ENCODE results near the gene METTL16. TPM values are rescaled to one million over a fixed set of nuclear protein-coding genes. Genes with fewer than 3 reads are reported as not detected.
"Not testable (repeated sequence)": the region's sequence is repeated elsewhere in the genome, so short reads cannot be mapped to it uniquely, and the experiment has no call there.

Gene METTL16, protein sequence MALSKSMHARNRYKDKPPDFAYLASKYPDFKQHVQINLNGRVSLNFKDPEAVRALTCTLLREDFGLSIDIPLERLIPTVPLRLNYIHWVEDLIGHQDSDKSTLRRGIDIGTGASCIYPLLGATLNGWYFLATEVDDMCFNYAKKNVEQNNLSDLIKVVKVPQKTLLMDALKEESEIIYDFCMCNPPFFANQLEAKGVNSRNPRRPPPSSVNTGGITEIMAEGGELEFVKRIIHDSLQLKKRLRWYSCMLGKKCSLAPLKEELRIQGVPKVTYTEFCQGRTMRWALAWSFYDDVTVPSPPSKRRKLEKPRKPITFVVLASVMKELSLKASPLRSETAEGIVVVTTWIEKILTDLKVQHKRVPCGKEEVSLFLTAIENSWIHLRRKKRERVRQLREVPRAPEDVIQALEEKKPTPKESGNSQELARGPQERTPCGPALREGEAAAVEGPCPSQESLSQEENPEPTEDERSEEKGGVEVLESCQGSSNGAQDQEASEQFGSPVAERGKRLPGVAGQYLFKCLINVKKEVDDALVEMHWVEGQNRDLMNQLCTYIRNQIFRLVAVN
- total RNA-seq = 7.3 and 7.8 TPM in 2 replicates

DNA sequence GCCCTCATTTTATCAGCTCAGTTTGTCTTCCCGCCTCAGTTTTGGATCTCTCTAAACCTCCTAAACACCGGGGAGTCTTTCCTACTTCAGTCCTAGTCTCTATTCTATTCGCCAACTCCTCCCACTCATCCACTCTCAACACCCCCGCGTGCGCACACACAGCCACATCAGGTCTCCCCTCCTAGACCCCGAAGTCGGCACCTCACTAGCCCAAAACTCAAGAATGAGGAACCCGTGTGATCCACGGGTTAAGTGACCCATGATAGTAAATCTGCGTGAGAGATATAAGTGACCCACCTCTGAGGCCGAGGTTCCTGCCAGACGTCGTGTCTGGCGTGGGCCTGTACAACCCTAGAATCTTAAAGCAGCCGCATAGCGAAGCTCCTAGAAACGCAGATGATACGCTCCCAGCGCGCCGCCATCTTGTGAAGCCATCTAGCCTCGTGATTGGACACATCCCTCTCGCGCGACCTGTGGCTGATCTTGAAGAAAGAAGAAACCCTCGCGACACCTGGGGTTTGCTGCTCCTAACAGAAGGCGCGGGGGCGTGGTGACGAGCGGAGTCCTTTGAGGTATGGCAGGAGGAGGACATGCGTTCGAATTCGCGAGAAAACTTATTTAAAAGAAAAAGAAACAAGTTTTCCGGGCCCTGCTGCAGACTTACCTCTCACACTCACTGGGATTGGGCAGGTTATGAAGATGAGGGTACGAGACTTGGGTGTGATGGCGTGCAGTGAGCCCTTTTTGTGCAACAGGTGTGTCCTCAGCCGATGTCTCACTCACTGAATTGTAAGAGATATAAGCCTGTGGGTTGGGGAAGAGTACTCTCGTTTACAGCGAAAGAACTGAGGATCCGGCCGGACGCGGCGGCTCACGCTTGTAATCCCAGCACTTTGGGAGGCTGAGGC is at the start of gene METTL16:
Gene METTL16, minus strand, starts transcription at position 427 of the 908 bp plus-strand sequence. CDS start 9,557 bp downstream, outside the sequence.
- DNase-seq (ENCODE audit: low read depth in 2 of 2) = peak; percentile 98 to 99

DNA sequence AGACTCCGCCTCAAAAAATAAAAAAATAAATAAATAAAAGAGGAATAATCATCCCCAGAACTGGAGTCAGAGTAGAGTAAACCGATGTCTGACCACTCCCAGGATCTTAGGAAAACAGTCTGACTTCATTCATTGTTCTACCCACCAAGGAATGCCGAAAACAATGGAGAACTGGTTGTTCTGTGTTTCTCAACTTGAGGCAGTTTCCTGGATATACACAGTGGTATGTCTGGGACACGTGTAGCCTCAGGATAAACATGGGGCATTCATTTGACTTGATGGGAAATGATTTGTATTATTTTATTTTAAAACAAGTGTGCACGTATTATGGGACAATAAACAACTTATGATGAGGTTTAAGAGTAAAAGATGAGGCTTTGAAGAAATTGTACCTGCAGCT is 49.0 kb upstream of the METTL16 start:
- peak in 1 of 2 donors; percentile 87 for DNase-seq (ENCODE audit: low read depth in 2 of 2)

DNA sequence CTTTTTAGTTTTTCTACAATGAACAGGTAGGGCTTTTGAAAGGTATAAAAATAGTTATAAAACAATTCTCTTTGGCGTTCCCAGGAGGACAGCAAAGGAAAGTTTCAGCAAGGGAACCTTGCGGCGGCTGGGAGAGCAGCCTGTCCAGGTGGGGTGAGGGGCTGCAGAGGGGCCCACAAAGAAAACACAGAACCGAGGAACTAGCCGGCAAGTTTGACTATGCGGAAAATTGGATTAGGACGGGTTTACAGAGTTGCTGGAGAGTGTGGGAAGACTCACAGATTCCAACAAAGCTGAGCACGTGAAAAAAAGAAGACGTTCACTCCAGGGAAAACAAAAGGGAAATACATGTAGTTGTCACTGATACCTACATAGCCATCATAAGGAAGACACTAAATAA is 40.2 kb upstream of the METTL16 start:
- no peak for DNase-seq (ENCODE audit: low read depth in 2 of 2)

DNA sequence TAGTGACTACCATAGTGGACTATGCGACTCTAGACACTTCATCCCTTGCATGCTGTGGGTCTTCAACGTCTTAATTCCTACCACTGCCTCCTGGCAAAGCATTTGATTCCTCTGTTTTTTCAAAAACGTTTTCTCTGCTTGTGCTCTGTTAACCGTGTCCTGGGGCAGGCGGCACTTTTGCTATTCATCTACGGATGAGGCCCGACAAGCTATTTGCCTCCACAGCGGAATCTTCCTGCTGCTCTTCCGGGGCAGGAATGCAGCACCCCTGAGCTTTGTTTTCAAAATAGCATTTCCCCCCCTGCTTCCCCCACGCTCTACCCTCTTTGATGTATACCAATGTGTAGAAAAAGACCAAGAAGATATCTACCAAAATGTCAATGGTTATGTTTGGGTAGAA is 39.8 kb upstream of the METTL16 start:
- DNase-seq (ENCODE audit: low read depth in 2 of 2) = peak in 1 of 2 donors; percentile 4

DNA sequence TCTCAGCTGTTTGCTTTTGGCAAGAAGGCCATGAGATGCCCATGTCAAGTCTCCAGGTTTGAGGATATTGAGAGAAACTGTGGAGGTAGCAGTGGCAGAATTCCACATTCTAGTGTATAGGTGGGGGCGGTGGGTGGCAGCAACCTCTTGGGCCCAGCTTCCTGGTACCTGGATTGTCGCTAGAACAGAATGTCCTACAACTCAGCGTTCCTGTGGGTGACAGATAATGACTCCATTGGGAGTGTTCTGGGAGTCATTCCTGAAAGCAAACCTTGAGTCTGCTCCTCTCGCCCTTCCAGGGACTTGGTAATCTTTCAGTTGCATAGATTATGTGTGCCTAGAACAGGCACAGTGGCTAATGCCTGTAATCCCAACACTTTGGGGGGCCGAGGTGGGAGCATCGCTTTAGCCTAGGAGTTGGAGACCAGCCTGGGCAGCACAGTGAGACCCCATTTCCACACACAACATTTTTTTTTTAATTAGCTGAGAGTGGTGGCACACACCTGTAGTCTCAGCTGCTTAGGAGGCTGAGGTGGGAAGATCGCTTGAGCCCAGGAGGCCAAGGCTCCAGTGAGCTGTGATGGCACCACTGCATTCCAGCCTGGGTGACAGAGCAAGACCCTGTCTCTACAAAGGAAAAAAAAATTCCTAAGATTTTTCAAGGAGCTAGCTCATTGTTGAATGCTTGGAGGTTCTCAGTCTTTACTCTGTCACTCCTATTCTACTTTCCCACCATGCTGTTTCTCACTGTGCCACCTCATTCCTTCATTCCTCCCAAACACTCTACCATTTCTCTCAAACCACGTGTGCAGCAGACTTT is 37.9 kb upstream of the METTL16 start:
- DNase-seq (ENCODE audit: low read depth in 2 of 2) = no peak

DNA sequence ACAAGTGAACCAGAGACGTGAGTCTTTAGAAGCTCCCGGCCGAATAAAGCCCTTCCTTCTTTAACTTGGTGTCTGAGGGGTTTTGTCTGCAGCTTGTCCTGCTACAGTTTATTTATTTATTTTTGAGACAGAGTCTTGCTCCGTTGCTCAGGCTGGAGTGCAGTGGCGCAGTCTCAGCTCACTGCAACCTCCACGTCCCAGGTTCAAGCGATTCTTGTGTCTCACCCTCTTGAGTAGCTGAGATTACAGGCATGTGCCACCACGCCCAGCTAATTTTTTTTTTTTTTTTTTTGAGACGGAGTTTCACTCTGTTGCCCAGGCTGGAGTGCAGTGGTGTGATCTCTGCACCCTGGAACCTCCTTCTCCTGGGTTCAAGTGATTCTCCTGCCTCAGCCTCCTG is 36.3 kb upstream of the METTL16 start:
- not testable (repeated sequence) for DNase-seq (ENCODE audit: low read depth in 2 of 2)

DNA sequence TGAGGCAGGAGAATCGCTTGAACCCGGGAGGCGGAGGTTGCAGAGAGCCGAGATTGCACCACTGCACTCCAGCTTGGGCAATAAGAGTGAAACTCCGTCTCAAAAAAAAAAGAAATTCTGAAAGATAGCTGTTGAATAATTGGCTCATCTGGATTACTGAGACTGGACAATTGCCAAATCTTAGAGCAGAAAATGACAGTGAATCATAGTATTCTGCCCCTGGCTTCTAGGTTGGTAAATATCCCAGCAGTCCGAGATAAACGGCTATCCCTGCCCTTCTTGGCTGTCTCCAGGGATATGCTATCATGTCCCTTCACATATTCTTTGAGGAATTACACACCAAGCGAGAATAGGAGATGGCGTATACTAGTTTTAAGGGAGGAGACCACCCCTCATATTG is 35.5 kb upstream of the METTL16 start:
- peak in 1 of 2 donors; percentile 24 for DNase-seq (ENCODE audit: low read depth in 2 of 2)

DNA sequence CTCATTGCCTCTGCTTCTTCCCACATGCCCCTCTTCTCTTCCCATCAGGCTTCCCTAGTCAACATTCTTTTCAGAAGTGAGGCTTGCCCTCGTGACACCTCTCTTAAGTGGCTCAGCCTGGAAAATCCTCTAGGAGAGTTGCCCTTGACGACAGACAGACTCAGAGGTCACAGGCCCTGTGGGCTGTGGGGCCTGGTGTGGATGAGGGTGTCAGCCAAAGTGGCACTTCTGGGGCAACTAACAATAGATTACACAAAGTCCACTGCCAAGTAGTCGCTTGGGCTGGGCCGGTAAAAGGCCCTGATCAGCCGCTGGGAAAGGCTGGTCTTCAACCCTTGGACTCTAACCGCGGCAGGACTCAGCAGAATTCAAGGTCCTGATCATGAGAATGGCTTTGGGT is 33.7 kb upstream of the METTL16 start:
- no peak for DNase-seq (ENCODE audit: low read depth in 2 of 2)

DNA sequence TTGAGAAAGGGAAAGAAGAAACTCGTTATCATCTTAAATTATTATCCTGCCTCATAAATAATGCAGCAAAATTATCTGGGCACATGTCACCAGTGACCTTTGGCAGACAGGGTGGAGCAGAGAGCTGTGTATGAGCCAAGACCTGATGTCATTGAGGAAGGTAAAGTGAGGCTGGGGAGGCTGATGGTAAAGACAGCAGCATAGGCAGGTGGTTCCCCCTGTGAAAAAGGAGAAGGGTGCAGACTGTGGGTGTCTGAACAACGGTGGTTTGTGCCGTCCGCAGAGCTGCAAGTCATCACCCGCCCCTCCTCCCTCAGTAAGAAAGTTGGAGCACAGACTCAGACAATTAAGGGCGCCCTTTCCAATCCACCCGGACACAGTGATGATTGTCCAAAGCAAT is 30.8 kb upstream of the METTL16 start:
- no peak for DNase-seq (ENCODE audit: low read depth in 2 of 2)

DNA sequence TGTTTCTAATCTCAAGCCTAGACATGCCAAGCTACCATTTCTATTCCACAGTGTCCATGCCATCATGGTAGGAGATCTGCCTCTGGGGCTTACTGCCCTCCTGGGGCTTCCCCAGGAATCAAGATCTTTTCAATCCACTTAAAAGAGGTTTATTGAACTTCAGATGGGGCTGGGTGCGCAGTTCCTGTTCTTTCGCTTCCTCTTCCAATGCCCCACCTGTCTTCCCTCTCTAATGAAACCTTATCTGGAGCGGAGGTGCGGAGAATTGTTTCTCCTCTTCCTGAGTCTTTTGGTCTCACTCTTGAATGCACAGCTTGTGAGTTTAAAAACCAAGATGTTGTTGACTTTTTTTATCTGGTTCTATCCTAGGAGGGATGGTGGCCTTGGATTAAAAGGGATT is 30.4 kb upstream of the METTL16 start:
- DNase-seq (ENCODE audit: low read depth in 2 of 2) = no peak

DNA sequence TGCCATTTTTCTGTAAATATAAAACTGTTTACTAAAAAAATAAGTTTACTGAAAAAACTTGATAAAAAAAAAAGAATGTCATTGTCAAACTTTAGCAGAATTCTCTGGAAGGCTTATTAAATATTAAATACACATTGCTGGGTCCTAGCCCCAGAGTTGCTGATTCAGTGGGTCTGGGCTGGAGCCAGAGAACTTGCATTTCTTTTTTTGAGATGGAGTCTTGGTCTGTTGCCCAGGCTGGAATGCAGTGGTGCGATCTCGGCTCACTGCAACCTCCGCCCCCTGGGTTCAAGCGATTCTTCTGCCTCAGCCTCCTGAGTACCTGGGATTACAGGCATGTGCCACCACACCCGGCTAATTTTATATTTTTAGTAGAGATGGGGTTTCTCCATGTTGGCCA is 25.9 kb upstream of the METTL16 start:
- DNase-seq (ENCODE audit: low read depth in 2 of 2) = not testable (repeated sequence)

DNA sequence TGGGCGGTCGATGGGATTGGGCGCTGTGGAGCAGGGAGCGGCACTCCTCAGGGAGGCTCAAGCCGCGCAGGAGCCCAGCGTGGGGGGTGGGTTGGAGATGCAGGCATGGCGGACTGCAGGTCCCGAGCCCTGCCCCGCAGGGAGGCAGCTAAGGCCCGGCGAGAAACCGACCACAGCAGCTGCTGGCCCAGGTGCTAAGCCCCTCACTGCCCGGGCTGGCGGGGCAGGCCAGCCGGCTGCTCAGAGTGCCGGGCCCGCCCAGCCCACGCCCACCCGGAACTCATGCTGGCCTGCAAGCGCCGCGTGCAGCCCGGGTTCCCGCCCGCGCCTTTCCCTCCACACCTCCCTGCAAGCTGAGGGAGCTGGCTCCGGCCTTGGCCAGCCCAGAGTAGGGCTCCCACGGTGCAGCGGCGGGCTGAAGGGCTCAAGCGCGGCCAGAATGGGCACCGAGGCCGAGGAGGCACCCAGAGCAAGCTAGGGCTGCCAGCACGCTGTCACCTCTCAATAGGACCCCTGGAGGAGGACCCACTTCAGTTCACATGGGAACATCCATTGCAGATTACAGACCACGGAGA is 20.5 kb upstream of the METTL16 start:
- no peak for DNase-seq (ENCODE audit: low read depth in 2 of 2)

DNA sequence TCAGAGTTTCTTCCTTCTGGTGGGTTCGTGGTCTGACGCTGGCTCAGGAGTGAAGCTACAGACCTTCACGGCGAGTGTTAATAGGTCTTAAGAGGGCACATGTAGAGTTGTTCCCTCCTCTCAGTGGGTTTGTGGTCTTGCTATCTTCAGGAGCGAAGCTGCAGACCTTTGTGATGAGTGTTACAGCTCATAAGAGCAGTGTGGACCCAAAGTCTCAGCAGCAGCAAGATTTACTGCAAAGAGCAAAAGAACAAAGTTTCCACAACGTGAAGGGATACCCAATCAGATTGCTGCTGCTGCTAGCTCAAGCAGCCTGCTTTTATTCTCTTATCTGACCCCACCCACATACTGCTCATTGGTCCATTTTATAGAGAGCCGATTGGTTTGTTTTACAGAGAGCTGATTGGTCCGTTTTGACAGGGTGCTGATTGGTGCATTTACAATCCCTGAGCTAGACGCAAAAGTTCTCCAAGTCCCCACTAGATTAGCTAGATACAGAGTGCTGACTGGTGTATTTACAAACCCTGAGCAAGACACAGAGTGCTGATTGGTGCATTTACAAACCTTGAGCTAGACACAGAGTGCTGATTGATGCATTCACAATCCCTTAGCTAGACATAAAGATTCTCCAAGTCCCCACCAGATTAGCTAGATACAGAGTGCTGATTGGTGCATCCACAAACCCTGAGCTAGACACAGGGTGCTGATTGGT is 19.7 kb upstream of the METTL16 start:
- DNase-seq (ENCODE audit: low read depth in 2 of 2) = not testable (repeated sequence)

DNA sequence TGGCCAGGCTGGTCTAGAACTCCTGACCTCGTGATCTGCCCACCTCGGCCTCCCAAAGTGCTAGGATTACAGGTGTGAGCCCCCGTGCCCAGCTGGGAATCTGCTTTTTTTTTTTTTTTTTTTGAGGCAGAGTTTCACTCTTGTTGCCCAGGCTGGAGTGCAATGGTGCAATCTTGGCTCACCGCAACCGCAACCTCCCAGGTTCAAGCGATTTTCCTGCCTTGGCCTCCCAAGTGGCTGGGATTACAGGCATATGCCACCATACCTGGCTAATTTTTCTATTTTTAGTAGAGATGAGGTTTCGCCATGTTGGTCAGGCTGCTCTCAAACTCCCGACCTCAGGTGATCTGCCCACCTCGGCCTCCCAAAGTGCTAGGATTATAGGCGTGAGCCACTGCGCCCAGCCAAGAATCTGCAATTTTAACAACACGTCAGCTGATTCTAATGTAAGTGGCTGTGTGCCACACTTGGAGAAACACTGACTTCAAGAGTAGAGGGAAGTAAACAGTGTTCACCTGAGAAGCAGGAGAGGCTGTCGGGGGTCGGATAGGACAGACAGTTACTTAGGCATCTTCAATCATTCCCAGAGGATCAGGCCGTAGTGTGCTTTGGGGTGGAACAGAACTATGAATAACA is 10.2 kb upstream of the METTL16 start:
- DNase-seq (ENCODE audit: low read depth in 2 of 2) = not testable (repeated sequence)

DNA sequence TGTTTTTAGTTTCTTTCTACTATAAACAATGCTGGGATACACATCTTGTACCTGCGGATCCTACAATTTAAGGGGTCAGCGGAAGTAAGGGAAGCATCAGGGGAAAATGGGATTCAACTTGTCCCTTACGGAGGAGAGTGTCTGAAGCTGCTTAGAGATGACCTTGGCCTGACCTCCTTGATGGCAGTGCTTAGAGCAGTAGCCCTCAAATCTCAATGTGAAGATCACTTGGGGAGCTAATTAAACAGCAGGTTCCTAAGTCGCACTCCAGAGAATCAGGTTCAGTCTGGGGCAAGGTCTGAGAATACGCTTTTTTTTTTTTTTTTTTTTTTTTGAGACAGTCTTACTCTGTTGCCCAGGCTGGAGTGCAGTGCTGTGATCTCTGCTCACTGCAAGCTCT is 9.6 kb upstream of the METTL16 start:
- DNase-seq (ENCODE audit: low read depth in 2 of 2) = no peak

DNA sequence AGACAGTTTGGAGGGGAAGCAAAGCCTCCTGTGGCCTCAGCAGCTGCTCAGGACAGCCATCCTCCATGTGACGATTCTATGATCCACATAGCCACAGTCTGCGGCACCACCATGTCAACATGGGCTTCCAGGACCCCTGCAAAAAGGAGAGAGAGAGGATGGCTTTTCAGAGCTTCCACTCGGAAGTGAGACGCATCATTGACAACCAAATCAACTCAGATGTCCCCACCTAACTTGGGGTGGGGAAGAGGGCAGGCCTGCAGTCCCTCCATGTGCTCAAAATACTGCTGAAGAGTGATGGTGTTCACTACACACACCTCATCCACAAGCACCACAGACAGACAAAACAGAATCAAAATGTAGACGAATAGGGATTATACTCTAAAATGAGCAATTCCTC is 5.9 kb upstream of the METTL16 start:
- no peak for DNase-seq (ENCODE audit: low read depth in 2 of 2)

DNA sequence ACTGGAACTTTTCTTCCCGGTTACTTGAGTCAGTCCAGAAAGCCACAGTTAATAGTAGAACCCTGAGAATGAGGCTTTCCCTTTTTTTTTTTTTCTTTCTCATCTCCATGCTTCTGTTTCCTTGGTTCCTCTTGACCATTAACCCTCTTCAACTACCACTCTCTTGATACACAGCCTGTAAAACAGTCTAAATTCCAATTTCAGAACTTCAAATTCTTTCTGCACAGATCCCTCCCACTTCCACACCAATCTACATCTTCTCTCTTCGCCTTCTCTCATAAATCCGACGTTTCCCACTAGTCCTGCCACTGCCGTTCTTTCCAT is 588 bp downstream of the METTL16 start:
- peak in 1 of 2 donors; percentile 13 for DNase-seq (ENCODE audit: low read depth in 2 of 2)

DNA sequence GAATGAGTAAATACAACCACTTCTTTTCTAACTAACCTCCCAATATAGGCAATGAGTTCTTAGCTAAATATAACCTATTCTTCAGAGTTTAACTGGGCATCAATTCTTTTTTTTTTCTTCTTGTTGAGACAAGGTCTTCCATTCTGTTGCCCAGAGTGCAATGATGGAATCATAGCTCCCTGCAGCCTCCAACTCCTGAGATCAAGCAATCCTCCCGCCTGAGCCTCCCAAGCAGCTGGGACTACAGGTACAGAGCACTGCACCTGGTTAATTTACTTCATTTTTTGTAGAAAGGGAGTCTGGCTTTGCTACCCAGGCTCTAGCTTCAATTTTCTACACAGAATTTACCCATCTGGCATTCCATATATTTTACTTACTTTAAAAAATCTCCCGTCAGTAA is 1.1 kb downstream of the METTL16 start:
- no peak for DNase-seq (ENCODE audit: low read depth in 2 of 2)

DNA sequence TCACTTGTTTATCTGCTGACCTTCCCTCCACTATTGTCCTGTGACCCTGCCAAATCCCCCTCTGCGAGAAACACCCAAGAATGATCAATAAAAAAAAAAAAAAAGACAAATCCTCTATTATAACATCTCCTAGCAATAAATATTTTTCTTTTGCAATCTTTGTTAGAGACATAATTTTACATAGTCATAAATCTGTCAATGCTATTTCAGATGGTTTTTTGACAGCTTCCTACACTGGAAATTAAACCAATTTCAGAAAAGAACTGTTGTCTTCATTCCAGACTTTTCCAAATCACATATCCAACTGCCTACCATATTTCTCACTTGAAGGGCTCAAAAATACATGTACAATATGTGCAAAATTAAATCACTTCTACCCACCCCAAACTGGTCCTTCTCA is 3.7 kb downstream of the METTL16 start:
- DNase-seq (ENCODE audit: low read depth in 2 of 2) = peak in 1 of 2 donors; percentile 5

DNA sequence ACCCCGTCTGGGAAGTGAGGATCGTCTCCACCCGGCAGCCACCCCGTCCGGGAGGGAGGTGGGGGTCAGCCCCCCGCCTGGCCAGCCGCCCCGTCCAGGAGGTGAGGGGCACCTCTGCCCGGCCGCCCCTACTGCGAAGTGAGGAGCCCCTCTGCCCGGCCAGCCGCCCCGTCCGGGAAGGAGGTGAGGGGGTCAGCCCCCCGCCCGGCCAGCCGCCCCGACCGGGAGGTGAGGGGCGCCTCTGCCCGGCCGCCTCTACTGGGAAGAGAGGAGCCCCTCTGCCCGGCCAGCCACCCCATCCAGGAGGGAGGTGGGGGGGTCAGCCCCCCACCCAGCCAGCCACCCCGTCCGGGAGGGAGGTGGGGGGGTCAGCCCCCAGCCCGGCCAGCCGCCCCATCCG is 4.7 kb downstream of the METTL16 start:
- not testable (repeated sequence) for DNase-seq (ENCODE audit: low read depth in 2 of 2)
